ENCODE results near the gene HPN.

Gene HPN

DNA sequence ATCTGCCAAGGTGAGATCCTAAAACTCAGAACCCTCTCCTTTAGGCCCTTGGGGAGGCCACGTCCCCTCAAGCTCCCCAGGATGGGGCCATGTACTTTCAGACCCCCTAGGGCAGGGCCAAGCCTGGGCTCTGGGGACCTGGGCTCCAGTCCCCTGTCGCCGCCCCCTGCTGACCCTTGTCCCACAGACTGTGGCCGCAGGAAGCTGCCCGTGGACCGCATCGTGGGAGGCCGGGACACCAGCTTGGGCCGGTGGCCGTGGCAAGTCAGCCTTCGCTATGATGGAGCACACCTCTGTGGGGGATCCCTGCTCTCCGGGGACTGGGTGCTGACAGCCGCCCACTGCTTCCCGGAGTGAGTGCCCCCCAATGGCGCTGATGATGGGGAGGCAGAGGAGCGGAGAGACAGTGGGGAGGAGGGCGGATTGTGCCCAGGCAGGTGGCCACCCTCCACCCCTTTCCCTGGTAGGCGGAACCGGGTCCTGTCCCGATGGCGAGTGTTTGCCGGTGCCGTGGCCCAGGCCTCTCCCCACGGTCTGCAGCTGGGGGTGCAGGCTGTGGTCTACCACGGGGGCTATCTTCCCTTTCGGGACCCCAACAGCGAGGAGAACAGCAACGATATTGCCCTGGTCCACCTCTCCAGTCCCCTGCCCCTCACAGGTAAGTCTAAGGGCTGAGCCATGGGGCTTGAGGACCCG, 18.8 kb downstream of the HPN start:
- Histone ChIP-seq H3K27ac (ENCODE audit: low read depth, low read length) (no peak overlapping the region), H3K36me3 (ENCODE audit: low read length) (no peaks in the 10 kb centered on the region), H3K9me3 (ENCODE audit: insufficient read depth, low read length) (no peaks in the 10 kb centered on the region), H4K20me1 (ENCODE audit: low read depth, low read length) (no peaks in the 10 kb centered on the region), H3K9me2 (replicated peaks; ENCODE audit: insufficient read depth, low read length) (no peaks in the 10 kb centered on the region), H2AFZ (ENCODE audit: low read depth, low read length, severe bottlenecking) (no peak overlapping the region), H3K9ac (ENCODE audit: low read length) (no peak overlapping the region), H3F3A (ENCODE audit: insufficient read depth) (no peaks in the 10 kb centered on the region), H3K4me2 (ENCODE audit: low read depth, low read length, poor library complexity, severe bottlenecking) (no peak overlapping the region), H3K4me3 (ENCODE audit: insufficient read depth, low read length, poor library complexity, severe bottlenecking) (no peak overlapping the region), H3K79me2 (ENCODE audit: insufficient read depth, low read length) (no peaks in the 10 kb centered on the region), H3K27me3 (ENCODE audit: low read length) (no peaks in the 10 kb centered on the region)
- no peak for TF ChIP-seq EZH2phosphoT487 (conservative IDR thresholded peaks at IDR 0.05; ENCODE audit: low read length)
- TF ChIP-seq, protein P1, sequence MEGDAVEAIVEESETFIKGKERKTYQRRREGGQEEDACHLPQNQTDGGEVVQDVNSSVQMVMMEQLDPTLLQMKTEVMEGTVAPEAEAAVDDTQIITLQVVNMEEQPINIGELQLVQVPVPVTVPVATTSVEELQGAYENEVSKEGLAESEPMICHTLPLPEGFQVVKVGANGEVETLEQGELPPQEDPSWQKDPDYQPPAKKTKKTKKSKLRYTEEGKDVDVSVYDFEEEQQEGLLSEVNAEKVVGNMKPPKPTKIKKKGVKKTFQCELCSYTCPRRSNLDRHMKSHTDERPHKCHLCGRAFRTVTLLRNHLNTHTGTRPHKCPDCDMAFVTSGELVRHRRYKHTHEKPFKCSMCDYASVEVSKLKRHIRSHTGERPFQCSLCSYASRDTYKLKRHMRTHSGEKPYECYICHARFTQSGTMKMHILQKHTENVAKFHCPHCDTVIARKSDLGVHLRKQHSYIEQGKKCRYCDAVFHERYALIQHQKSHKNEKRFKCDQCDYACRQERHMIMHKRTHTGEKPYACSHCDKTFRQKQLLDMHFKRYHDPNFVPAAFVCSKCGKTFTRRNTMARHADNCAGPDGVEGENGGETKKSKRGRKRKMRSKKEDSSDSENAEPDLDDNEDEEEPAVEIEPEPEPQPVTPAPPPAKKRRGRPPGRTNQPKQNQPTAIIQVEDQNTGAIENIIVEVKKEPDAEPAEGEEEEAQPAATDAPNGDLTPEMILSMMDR (IDR thresholded peaks at IDR 0.05; ENCODE audit: insufficient read depth, low read length, poor library complexity, severe bottlenecking) = no peak

DNA sequence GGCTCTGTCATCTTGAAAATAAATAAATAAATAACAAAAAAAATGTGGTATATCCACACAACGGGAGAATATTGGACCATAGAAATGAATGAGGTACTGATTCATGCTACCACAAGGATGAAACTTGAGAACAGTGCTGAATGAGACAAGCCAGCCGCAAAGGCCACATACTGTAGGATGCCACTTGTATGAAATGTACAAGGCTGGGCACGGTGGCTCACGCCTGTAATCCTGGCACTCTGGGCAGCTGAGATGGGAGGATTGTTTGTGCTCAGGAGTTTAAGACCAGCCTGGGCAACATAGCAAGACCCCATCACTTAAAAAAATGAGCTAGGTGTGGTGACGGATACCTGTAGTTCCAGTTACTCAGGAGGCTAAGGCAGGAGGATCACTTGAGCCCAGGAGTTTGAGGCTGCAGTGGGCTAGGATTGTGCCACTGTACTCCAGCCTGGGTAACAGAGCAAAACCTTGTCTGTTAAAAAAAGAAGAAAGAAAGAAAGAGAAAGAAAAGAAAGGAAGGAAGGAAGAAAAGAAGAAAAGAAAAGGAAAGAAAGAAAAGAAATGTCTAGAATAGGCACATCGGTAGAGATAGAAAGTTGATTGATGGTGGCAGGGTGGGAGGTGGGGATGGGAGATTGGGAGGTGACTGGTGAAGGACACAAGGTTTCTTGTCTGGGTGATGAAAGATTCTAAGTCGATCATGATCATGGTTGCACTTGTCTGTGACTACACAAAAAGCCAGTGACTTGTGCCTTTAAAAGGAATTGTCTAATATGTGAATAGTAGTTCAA, 20.3 kb downstream of the HPN start:
- H3K4me3 ChIP-seq (ENCODE audit: insufficient read depth, low read length, poor library complexity, severe bottlenecking) = no peak overlapping the region
- H3K9me2 ChIP-seq (replicated peaks; ENCODE audit: insufficient read depth, low read length) = no peaks in the 10 kb centered on the region
- TF ChIP-seq EZH2phosphoT487 (conservative IDR thresholded peaks at IDR 0.05; ENCODE audit: low read length) = no peak
- TF ChIP-seq, protein P1 (IDR thresholded peaks at IDR 0.05; ENCODE audit: insufficient read depth, low read length, poor library complexity, severe bottlenecking) = no peak
- no peaks in the 10 kb centered on the region for H3K27me3 ChIP-seq (ENCODE audit: low read length)
- H2AFZ ChIP-seq (ENCODE audit: low read depth, low read length, severe bottlenecking) = no peak overlapping the region
- H3F3A ChIP-seq (ENCODE audit: insufficient read depth) = no peaks in the 10 kb centered on the region
- no peaks in the 10 kb centered on the region for H3K36me3 ChIP-seq (ENCODE audit: low read length)
- no peak overlapping the region for H3K27ac ChIP-seq (ENCODE audit: low read depth, low read length)
- H3K4me2 ChIP-seq (ENCODE audit: low read depth, low read length, poor library complexity, severe bottlenecking) = no peak overlapping the region
- H3K9ac ChIP-seq (ENCODE audit: low read length) = no peak overlapping the region
- H3K9me3 ChIP-seq (ENCODE audit: insufficient read depth, low read length) = no peaks in the 10 kb centered on the region
- no peaks in the 10 kb centered on the region for H3K79me2 ChIP-seq (ENCODE audit: insufficient read depth, low read length)
- no peaks in the 10 kb centered on the region for H4K20me1 ChIP-seq (ENCODE audit: low read depth, low read length)

DNA sequence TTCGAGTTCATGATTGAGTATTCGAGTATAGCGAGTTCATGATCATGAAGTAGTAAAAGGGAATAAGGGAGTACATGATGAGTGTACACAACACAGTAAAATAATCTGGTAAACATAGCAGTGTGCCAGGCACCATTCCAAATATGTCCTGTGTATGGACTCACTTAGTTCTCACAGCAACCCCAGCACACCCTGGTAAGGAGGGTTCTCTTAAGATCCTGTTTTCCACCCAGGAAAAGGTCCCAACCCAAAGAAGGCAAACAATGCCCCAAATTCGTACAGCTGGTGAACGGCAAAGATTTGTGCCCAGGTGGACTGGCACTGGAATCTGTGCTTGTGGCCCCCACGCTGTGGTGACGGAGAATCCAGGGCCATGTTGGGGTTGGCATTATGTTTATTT, 21.4 kb downstream of the HPN start:
- H3K36me3 ChIP-seq (ENCODE audit: low read length) = no peaks in the 10 kb centered on the region
- no peaks in the 10 kb centered on the region for H3K79me2 ChIP-seq (ENCODE audit: insufficient read depth, low read length)
- no peak overlapping the region for H3K27ac ChIP-seq (ENCODE audit: low read depth, low read length)
- H3K9me2 ChIP-seq (replicated peaks; ENCODE audit: insufficient read depth, low read length) = no peaks in the 10 kb centered on the region
- H3K27me3 ChIP-seq (ENCODE audit: low read length) = no peaks in the 10 kb centered on the region
- no peak overlapping the region for H3K4me3 ChIP-seq (ENCODE audit: insufficient read depth, low read length, poor library complexity, severe bottlenecking)
- H3K4me2 ChIP-seq (ENCODE audit: low read depth, low read length, poor library complexity, severe bottlenecking) = no peak overlapping the region
- H3K9me3 ChIP-seq (ENCODE audit: insufficient read depth, low read length) = no peaks in the 10 kb centered on the region
- no peak for TF ChIP-seq EZH2phosphoT487 (conservative IDR thresholded peaks at IDR 0.05; ENCODE audit: low read length)
- TF ChIP-seq, protein P1 (IDR thresholded peaks at IDR 0.05; ENCODE audit: insufficient read depth, low read length, poor library complexity, severe bottlenecking) = no peak
- H2AFZ ChIP-seq (ENCODE audit: low read depth, low read length, severe bottlenecking) = no peak overlapping the region
- no peaks in the 10 kb centered on the region for H3F3A ChIP-seq (ENCODE audit: insufficient read depth)
- H4K20me1 ChIP-seq (ENCODE audit: low read depth, low read length) = no peaks in the 10 kb centered on the region
- no peak overlapping the region for H3K9ac ChIP-seq (ENCODE audit: low read length)

Data from SU-DHL-6 (cell line).